Spleen (tissue), 11 donors: ENCODE results near the gene KIF19. TPM values are rescaled to one million over a fixed set of nuclear protein-coding genes. Genes with fewer than 3 reads are reported as not detected.

Source experiments
- DNase-seq: peaks from one replicate; pipeline ENCODE4 v3.0.0-alpha.2; 2020
- H3K27ac ChIP-seq, 8 donors: fragments of 200-600 bp; sonication (generic) in 7 of 8; 1 replicate in 4 of 8; 2 replicates in 4 of 8; pipeline versions ENCODE4 v1.5.0 to v1.8.0; 2016 to 2021; ENCODE audit warnings: inconsistent platforms in 4 of 8, mild to moderate bottlenecking in 4 of 8, moderate library complexity in 1 of 8
- H3K27me3 ChIP-seq, 7 donors: fragments of 200-600 bp; sonication (generic) in 6 of 7; replicated peaks in 1 of 7; 1 replicate in 4 of 7; 2 replicates in 3 of 7; pipeline versions ENCODE4 v1.5.0 to v1.8.0; 2016 to 2021; ENCODE audit warnings: inconsistent platforms in 3 of 7, mild to moderate bottlenecking in 1 of 7
- H3K36me3 ChIP-seq, 6 donors: fragments of 200-600 bp; sonication (generic) in 5 of 6; 1 replicate in 4 of 6; 2 replicates in 2 of 6; pipeline versions ENCODE4 v1.5.0 to v1.8.0; 2016 to 2021; ENCODE audit warnings: inconsistent platforms in 2 of 6
- H3K4me1 ChIP-seq, 6 donors: fragments of 200-600 bp; sonication (generic) in 5 of 6; 1 replicate in 3 of 6; 2 replicates in 3 of 6; pipeline versions ENCODE4 v1.5.0 to v1.8.0; 2016 to 2021; ENCODE audit warnings: inconsistent platforms in 3 of 6
- H3K4me3 ChIP-seq, 8 donors: fragments of 200-600 bp; sonication (generic) in 7 of 8; 1 replicate in 4 of 8; 2 replicates in 4 of 8; pipeline versions ENCODE4 v1.5.0 to v1.8.0; 2016 to 2021; ENCODE audit warnings: inconsistent platforms in 4 of 8, mild to moderate bottlenecking in 4 of 8, moderate library complexity in 2 of 8
- H3K9me3 ChIP-seq, 8 donors: fragments of 200-600 bp; sonication (generic) in 7 of 8; 1 replicate in 4 of 8; 2 replicates in 4 of 8; pipeline versions ENCODE4 v1.5.0 to v1.8.0; 2016 to 2021; ENCODE audit warnings: inconsistent platforms in 4 of 8
- POLR2A ChIP-seq, 3 donors: fragments of 450-650 bp; IDR thresholded peaks; one replicate each; pipeline ENCODE4 v1.5.1; 2017; ENCODE audit warnings: antibody characterized with exemption in 3 of 3, mild to moderate bottlenecking in 1 of 3
- POLR2AphosphoS5 ChIP-seq, 3 donors: sonication (generic); formaldehyde crosslinking; IDR thresholded peaks; one replicate each; pipeline ENCODE4 v1.5.1; 2017; ENCODE audit warnings: antibody characterized with exemption in 3 of 3
- WGBS, 5 donors: extraction: QIAGEN DNeasy Blood & Tissue Kit in 3 of 5; methylation state at CpG; one replicate each; pipeline versions ENCODE4 v1.1.5 to v1.1.7; 2013 to 2018; 5-methylcytosine and 5-hydroxymethylcytosine counted together
- intact Hi-C: fragments of 100-400 bp; cut with DNase I; formaldehyde crosslinking; loops from one replicate; pipeline ENCODE4 v1.15.0; 2023; ENCODE audit warnings: low total_unique reads
- polyA plus RNA-seq, 3 donors: library from polyadenylated mRNA; stranded (reverse); fragments of 200-250 nt; gene quantifications; one replicate each; pipeline ENCODE4 v1.2.1, GENCODE V29; 2013
- total RNA-seq, 7 donors: library from RNA; depleted of rRNA in 3 of 7; stranded (reverse); fragments of >200 nt in 3 of 7; fragmentation: NEBNext Ultra II Directional in 4 of 7; extraction: Animal tissue kit (Norgen Biotek cat#: 25700) in 4 of 7; gene quantifications; one replicate each; pipeline versions ENCODE4 v1.1.0 to v1.2.1, GENCODE V29; 2016 to 2021
- TF ChIP-seq, protein P1 (sequence below), 11 experiments: fragments of 200-600 bp in 7 of 11; fragments of 450-650 bp in 4 of 11; sonication (generic) in 4 of 11; IDR thresholded peaks in 8 of 11; conservative IDR thresholded peaks in 3 of 11; 1 replicate in 7 of 11; 2 replicates in 4 of 11; pipeline versions ENCODE4 v1.4.0 to v1.8.0; 2016 to 2021; ENCODE audit warnings: antibody characterized with exemption in 11 of 11, inconsistent platforms in 4 of 11, mild to moderate bottlenecking in 1 of 11
- donor health status: healthy with polysubstance abuse.
- donor health status: DM: no; HTN: no; CAD: no; lungs with moderate emphysema.
- donor health status: DM: no; HTN: no; CAD: no.
- donor health status: Bipolar disorder and iron deficiency.
- donor health status: healthy.
- donor health status: DM: no; HTN: no; CAD: no.
- donor health status: DM: yes; HTN: yes; CAD: no.

The KIF19 gene
- total and polyA plus RNA-seq, 10 donors: 5.7 to 48.2 (median 22.6) TPM

DNA sequence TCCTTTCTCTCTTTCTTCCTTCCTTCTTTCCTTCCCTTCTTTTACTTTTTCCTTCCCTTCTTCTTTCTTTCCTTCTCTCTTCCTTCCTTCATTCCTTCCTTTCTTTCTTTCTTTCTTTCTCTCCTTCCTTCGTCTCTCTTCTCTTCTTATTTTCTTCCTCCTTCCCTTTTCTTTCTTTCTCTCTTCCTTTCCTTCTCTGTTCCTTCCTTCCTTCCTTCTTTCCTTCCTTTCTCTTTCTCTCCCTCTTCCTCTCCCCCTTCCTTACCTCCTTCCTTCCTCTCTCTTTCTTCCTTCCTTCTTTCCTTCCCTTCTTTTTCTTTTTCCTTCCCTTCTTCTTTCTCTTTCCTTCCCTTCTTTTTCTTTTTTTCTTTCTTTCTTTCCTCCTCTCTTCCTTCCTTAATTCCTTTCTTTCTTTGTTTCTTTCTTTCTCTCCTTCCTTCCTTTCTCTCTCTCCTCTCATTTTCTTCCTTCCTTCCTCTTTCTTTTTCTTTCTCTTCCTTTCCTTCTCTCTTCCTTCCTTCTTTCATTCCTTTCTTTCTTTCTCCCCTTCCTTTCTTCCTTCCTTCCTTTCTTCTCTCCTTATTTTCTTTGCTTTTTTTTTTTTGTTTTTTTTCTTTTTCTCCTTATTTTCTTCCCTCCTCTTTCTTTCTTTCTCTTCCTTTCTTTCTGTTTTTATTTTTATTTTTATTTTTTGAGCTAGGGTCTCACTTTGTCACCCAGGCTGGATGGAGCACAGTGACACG lies 64.1 kb downstream of the KIF19 start:
- peaks cover 0 to 3% (median 0%) of the 10 kb centered on the region in 8 donors for H3K9me3 ChIP-seq
- intact Hi-C loops: no loop called here
- H3K27ac ChIP-seq: no peak overlapping the region
- H3K4me3 ChIP-seq: no peak overlapping the region
- peaks cover 0 to 6% (median 0%) of the 10 kb centered on the region in 6 donors for H3K4me1 ChIP-seq
- DNase-seq: no peak
- no peaks in the 10 kb centered on the region for H3K36me3 ChIP-seq
- TF ChIP-seq POLR2A (IDR thresholded peaks at IDR 0.05) (no peak), POLR2AphosphoS5 (IDR thresholded peaks at IDR 0.05) (no peak)
- TF ChIP-seq, protein P1, sequence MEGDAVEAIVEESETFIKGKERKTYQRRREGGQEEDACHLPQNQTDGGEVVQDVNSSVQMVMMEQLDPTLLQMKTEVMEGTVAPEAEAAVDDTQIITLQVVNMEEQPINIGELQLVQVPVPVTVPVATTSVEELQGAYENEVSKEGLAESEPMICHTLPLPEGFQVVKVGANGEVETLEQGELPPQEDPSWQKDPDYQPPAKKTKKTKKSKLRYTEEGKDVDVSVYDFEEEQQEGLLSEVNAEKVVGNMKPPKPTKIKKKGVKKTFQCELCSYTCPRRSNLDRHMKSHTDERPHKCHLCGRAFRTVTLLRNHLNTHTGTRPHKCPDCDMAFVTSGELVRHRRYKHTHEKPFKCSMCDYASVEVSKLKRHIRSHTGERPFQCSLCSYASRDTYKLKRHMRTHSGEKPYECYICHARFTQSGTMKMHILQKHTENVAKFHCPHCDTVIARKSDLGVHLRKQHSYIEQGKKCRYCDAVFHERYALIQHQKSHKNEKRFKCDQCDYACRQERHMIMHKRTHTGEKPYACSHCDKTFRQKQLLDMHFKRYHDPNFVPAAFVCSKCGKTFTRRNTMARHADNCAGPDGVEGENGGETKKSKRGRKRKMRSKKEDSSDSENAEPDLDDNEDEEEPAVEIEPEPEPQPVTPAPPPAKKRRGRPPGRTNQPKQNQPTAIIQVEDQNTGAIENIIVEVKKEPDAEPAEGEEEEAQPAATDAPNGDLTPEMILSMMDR (IDR thresholded peaks at IDR 0.05 in 8 of 11, conservative IDR thresholded peaks at IDR 0.05 in 3 of 11): no peak
- WGBS, 5 donors: 68 to 80% (median 76%) methylated on average over 2 of the region's 2 CpGs
- no peaks in the 10 kb centered on the region for H3K27me3 ChIP-seq

DNA sequence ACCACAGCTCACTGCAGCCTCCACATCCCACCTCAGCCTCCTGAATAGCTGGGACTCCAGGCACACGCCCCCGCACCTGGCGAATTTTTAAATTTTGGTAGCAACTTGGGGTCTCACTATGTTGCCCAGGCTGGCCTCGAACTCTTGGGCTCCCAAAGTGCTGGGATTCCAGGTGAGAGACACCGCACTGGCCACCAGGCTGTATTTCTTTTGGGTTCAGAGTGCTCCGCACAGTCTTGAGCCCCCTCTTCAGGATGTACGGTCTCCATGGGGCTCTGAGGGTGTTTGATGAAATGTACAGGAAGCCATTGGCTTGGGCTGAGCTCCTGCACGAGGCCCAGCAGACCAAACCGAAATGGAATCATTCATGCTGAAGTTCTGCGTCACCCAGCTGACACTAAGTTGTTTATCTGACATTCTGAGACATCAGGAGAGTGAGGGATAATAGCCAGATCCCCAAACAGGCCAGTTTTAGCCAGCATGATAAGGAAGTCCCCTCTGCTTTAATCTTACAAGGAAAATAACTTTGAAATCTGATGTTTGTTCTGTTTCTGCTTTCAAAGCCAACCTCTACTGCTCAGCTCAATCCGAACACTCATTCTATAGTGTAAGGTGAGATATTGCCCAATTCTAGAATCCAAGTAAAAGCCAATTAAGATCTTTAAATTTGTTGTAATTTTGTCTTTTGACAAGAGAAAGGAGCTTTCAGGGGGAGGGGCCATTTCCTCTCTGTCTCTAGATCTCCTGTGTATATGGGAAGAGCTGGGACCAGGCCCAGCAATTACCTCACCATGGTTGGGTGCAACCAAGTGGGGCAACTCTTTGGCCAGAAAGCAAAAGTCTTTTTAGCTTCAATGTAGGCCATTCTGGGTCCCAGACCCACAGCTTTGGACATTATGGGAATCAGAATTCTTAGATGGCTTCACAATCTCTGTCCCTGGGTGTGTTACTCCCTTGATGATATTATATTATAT lies 64.9 kb downstream of the KIF19 start:
- no peak overlapping the region for H3K27ac ChIP-seq
- H3K4me3 ChIP-seq: no peak overlapping the region
- H3K36me3 ChIP-seq: no peaks in the 10 kb centered on the region
- WGBS, 5 donors: 76 to 88% (median 83%) methylated on average over 11 of the region's 11 CpGs
- peaks cover 0 to 6% (median 0%) of the 10 kb centered on the region in 6 donors for H3K4me1 ChIP-seq
- intact Hi-C loops: no loop called here
- DNase-seq: no peak
- TF ChIP-seq POLR2A (IDR thresholded peaks at IDR 0.05) (no peak), POLR2AphosphoS5 (IDR thresholded peaks at IDR 0.05) (no peak)
- TF ChIP-seq, protein P1 (IDR thresholded peaks at IDR 0.05 in 8 of 11, conservative IDR thresholded peaks at IDR 0.05 in 3 of 11): no peak
- no peaks in the 10 kb centered on the region for H3K27me3 ChIP-seq
- H3K9me3 ChIP-seq: peaks cover 0 to 3% (median 0%) of the 10 kb centered on the region in 8 donors

DNA sequence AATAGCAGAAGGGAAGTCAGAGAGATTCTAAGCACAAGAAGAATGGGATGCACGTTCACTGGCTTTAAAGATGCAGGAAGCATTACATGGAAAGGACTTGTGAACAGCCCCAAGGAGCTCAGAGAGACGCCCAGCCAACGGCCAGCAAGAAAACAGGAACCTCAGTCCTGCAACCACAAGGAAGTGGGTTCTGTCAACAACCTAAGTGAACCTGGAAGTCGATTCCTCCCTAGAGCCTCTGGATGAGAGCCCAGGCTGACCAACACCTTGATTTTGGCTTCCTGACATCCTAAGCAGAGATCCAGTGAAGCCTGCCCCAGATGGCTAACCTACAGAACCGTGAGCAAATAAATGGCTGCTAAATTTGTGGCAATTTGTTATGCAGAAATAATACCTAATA lies 65.7 kb downstream of the KIF19 start:
- TF ChIP-seq, protein P1 (IDR thresholded peaks at IDR 0.05 in 8 of 11, conservative IDR thresholded peaks at IDR 0.05 in 3 of 11): no peak
- TF ChIP-seq POLR2AphosphoS5 (IDR thresholded peaks at IDR 0.05) (no peak), POLR2A (IDR thresholded peaks at IDR 0.05) (no peak)
- Histone ChIP-seq H3K36me3 (no peaks in the 10 kb centered on the region), H3K4me3 (no peak overlapping the region), H3K27ac (no peak overlapping the region), H3K9me3 (peaks cover 0 to 3% (median 0%) of the 10 kb centered on the region in 8 donors), H3K4me1 (peaks cover 0 to 6% (median 0%) of the 10 kb centered on the region in 6 donors), H3K27me3 (no peaks in the 10 kb centered on the region)
- intact Hi-C loops: no loop called here
- 25 to 45% (median 31%) methylated on average over 5 of the region's 5 CpGs for WGBS, 5 donors
- DNase-seq: no peak
